CD4-positive, alpha-beta memory T cell (primary cell): ENCODE results near the gene ZP1. TPM values are rescaled to one million over a fixed set of nuclear protein-coding genes. Genes with fewer than 3 reads are reported as not detected.
A peak's percentile ranks its signal among the peaks of the same experiment; 100 is the strongest.
"Not testable (repeated sequence)": the region's sequence is repeated elsewhere in the genome, so short reads cannot be mapped to it uniquely, and the experiment has no call there.

Source experiments
- CTCF ChIA-PET: fragments of 350-600 bp; sonication (Branson Sonifier 250); formaldehyde crosslinking; loops from one replicate; lab custom pipeline; 2021; ENCODE audit warnings: inconsistent platforms; ENCODE audit not compliant: partially characterized antibody; lab: Charles Lee
- POLR2A ChIA-PET: fragments of 350-600 bp; sonication (Branson Sonifier 250); formaldehyde crosslinking; loops from one replicate; lab custom pipeline; 2021; ENCODE audit not compliant: partially characterized antibody; lab: Charles Lee
- DNase-seq, 5 donors: peaks; one replicate each; pipeline versions ENCODE4 v3.0.0 to v3.0.0-alpha.2; 2020 to 2022; ENCODE audit warnings: mixed read lengths in 1 of 5
- H3K27ac ChIP-seq: one replicate; pipeline ENCODE4 v1.7.0; 2013; ENCODE audit warnings: low read depth, low read length
- H3K27me3 ChIP-seq: 2 replicates; pipeline ENCODE4 v1.7.0; 2013; ENCODE audit warnings: mild to moderate bottlenecking, low read length, moderate library complexity; ENCODE audit not compliant: insufficient read depth
- H3K36me3 ChIP-seq: 2 replicates; pipeline ENCODE4 v1.7.0; 2013; ENCODE audit warnings: mild to moderate bottlenecking, low read length, moderate library complexity; ENCODE audit not compliant: insufficient read depth
- H3K4me1 ChIP-seq: 2 replicates; pipeline ENCODE4 v1.7.0; 2013; ENCODE audit warnings: mild to moderate bottlenecking, low read length, moderate library complexity; ENCODE audit not compliant: insufficient read depth
- H3K4me3 ChIP-seq, 2 donors: one replicate each; pipeline ENCODE4 v1.7.0; 2013; ENCODE audit warnings: low read length in 2 of 2, mild to moderate bottlenecking in 1 of 2
- H3K9me3 ChIP-seq, 2 donors: one replicate each; pipeline ENCODE4 v1.7.0; 2013; ENCODE audit warnings: low read length in 2 of 2, control low read depth in 1 of 2; ENCODE audit not compliant: control insufficient read depth in 1 of 2
- H3K27ac Mint-ChIP-seq, 7 donors: one replicate each; pipeline ENCODE4 v1.8.0; 2020 to 2021; ENCODE audit warnings: mixed read lengths in 7 of 7, mild to moderate bottlenecking in 6 of 7, inconsistent platforms in 3 of 7, moderate library complexity in 3 of 7
- H3K27me3 Mint-ChIP-seq, 2 donors: one replicate each; pipeline ENCODE4 v1.8.0; 2020 to 2021; ENCODE audit warnings: mixed read lengths in 2 of 2
- H3K36me3 Mint-ChIP-seq, 2 donors: one replicate each; pipeline ENCODE4 v1.8.0; 2020 to 2021; ENCODE audit warnings: mixed read lengths in 2 of 2, inconsistent platforms in 1 of 2, mild to moderate bottlenecking in 1 of 2
- H3K4me1 Mint-ChIP-seq, 4 donors: one replicate each; pipeline ENCODE4 v1.8.0; 2020 to 2021; ENCODE audit warnings: mixed read lengths in 4 of 4, mild to moderate bottlenecking in 1 of 4
- H3K4me3 Mint-ChIP-seq, 8 donors: one replicate each; pipeline ENCODE4 v1.8.0; 2020 to 2021; ENCODE audit warnings: mixed read lengths in 8 of 8, mild to moderate bottlenecking in 7 of 8, moderate library complexity in 6 of 8, inconsistent platforms in 3 of 8
- H3K9me3 Mint-ChIP-seq, 8 donors: one replicate each; pipeline ENCODE4 v1.8.0; 2020 to 2021; ENCODE audit warnings: mixed read lengths in 8 of 8, mild to moderate bottlenecking in 5 of 8, inconsistent platforms in 3 of 8, moderate library complexity in 1 of 8
- intact Hi-C: fragments of 100-400 bp; cut with micrococcal nuclease; formaldehyde crosslinking; loops from one replicate; pipeline ENCODE4 v1.15.1; 2023
- polyA plus RNA-seq, 2 donors: library from polyadenylated mRNA; unstranded; fragments of 300-500 nt; fragmentation: Illumina TruSeq; gene quantifications; one replicate each; pipeline ENCODE4 v1.2.3, GENCODE V29; 2021
- total RNA-seq, 2 experiments: library from RNA; stranded (reverse); gene quantifications; one replicate each; pipeline ENCODE4 v1.2.3, GENCODE V29; 2021

ZP1 gene
- total RNA-seq (under 1 TPM; 0.33 to 0.41 TPM), polyA plus RNA-seq (under 1 TPM in 1 of 2 donors, not detected in 1; 0.50 TPM)

- no peaks in the 10 kb centered on the region for H3K36me3 Mint-ChIP-seq
- intact Hi-C loops = no loop called here
- DNase-seq = no peak
- Histone ChIP-seq H3K9me3 (no peaks in the 10 kb centered on the region), H3K4me1 (peaks cover 7% of the 10 kb centered on the region), H3K4me3 (no peak within 1 kb of the TSS), H3K27ac (no peak within 1 kb of the TSS), H3K27me3 (no peaks in the 10 kb centered on the region), H3K36me3 (no peaks in the 10 kb centered on the region)
- H3K4me3 Mint-ChIP-seq = no peak within 1 kb of the TSS
- H3K9me3 Mint-ChIP-seq = peaks cover 0 to 2% (median 0%) of the 10 kb centered on the region in 8 donors
- peak within 1 kb of the TSS in 1 of 7 donors; percentile 64 for H3K27ac Mint-ChIP-seq
- peaks cover 3% of the 10 kb centered on the region in 2 donors for H3K27me3 Mint-ChIP-seq
- H3K4me1 Mint-ChIP-seq = peaks cover 0 to 12% (median under 1%) of the 10 kb centered on the region in 4 donors
- CTCF ChIA-PET = interaction anchor here (1.4 kb wide), 1 partner anchor 16 kb away, joined by 4 read pairs; no protein-coding TSS in a partner anchor
- POLR2A ChIA-PET = interaction anchor here (0.6 kb wide), 1 partner anchor 892 kb away, joined by 3 read pairs; no protein-coding TSS in a partner anchor
Observed at GRCh38 chr11:60866911-60867870, at the start of gene ZP1. Gene ZP1, plus strand, starts transcription at chr11:60867542. Its CDS starts 20 bp downstream, at chr11:60867562.

GRCh38 chr11:60818057-60818456 is 49.3 kb upstream of the ZP1 start:
- peaks cover 0 to 20% (median 16%) of the 10 kb centered on the region in 8 donors for H3K9me3 Mint-ChIP-seq
- POLR2A ChIA-PET = no interaction called here
- H3K4me1 Mint-ChIP-seq = no peaks in the 10 kb centered on the region
- H3K36me3 Mint-ChIP-seq = no peaks in the 10 kb centered on the region
- intact Hi-C loops = no loop called here
- no peak overlapping the region for H3K27ac ChIP-seq
- H3K4me3 Mint-ChIP-seq = no peak overlapping the region
- H3K4me3 ChIP-seq = no peak overlapping the region
- H3K4me1 ChIP-seq = no peaks in the 10 kb centered on the region
- H3K9me3 ChIP-seq = peaks cover 0 to 3% of the 10 kb centered on the region in 2 donors
- no peak for DNase-seq
- H3K27me3 ChIP-seq = no peaks in the 10 kb centered on the region
- CTCF ChIA-PET = no interaction called here
- H3K36me3 ChIP-seq = no peaks in the 10 kb centered on the region
- peaks cover 1 to 2% of the 10 kb centered on the region in 2 donors for H3K27me3 Mint-ChIP-seq
- no peak overlapping the region for H3K27ac Mint-ChIP-seq

- peaks cover 2% of the 10 kb centered on the region in 2 donors for H3K27me3 Mint-ChIP-seq
- no peaks in the 10 kb centered on the region for H3K9me3 ChIP-seq
- no peaks in the 10 kb centered on the region for H3K36me3 Mint-ChIP-seq
- no peak overlapping the region for H3K4me3 Mint-ChIP-seq
- no peak for DNase-seq
- H3K4me3 ChIP-seq = no peak overlapping the region
- H3K4me1 ChIP-seq = no peaks in the 10 kb centered on the region
- intact Hi-C loops = no loop called here
- ChIA-PET CTCF (interaction anchor here (3.1 kb wide), 1 partner anchor 10 kb away, joined by 12 read pairs; no protein-coding TSS in a partner anchor), POLR2A (interaction anchor here (0.6 kb wide), 1 partner anchor 47 kb away, joined by 3 read pairs; no protein-coding TSS in a partner anchor)
- H3K27ac ChIP-seq = no peak overlapping the region
- H3K27ac Mint-ChIP-seq = no peak overlapping the region
- H3K36me3 ChIP-seq = no peaks in the 10 kb centered on the region
- H3K4me1 Mint-ChIP-seq = no peaks in the 10 kb centered on the region
- H3K9me3 Mint-ChIP-seq = peaks cover 0 to 7% (median 5%) of the 10 kb centered on the region in 8 donors
- no peaks in the 10 kb centered on the region for H3K27me3 ChIP-seq
Observed at GRCh38 chr11:60821827-60822599, 45.3 kb upstream of the ZP1 start.

- POLR2A ChIA-PET, DNase-seq: not testable (repeated sequence)
Observed at GRCh38 chr11:60823745-60824306, 43.5 kb upstream of the ZP1 start.

GRCh38 chr11:60825118-60825517 is 42.2 kb upstream of the ZP1 start:
- no peaks in the 10 kb centered on the region for H3K36me3 Mint-ChIP-seq
- peaks cover 0 to 3% of the 10 kb centered on the region in 2 donors for H3K27me3 Mint-ChIP-seq
- H3K4me1 ChIP-seq = no peaks in the 10 kb centered on the region
- no peak overlapping the region for H3K27ac Mint-ChIP-seq
- no peaks in the 10 kb centered on the region for H3K9me3 ChIP-seq
- H3K27me3 ChIP-seq = no peaks in the 10 kb centered on the region
- no peaks in the 10 kb centered on the region for H3K4me1 Mint-ChIP-seq
- POLR2A ChIA-PET = no interaction called here
- intact Hi-C loops = no loop called here
- CTCF ChIA-PET = interaction anchor here (1.3 to 12.7 kb wide), 3 partner anchors 10 to 361 kb away, joined by 3 to 173 read pairs (median 4); no protein-coding TSS in a partner anchor
- no peaks in the 10 kb centered on the region for H3K9me3 Mint-ChIP-seq
- no peak overlapping the region for H3K4me3 Mint-ChIP-seq
- H3K4me3 ChIP-seq = no peak overlapping the region
- no peak for DNase-seq
- H3K36me3 ChIP-seq = no peaks in the 10 kb centered on the region
- H3K27ac ChIP-seq = no peak overlapping the region

More at GRCh38 chr11:60823745-60824306, 43.5 kb upstream of the ZP1 start:
- H3K27ac ChIP-seq, H3K9me3 ChIP-seq, H3K4me3 Mint-ChIP-seq, H3K4me1 Mint-ChIP-seq, H3K27me3 ChIP-seq, H3K36me3 ChIP-seq, intact Hi-C loops, H3K4me3 ChIP-seq, H3K4me1 ChIP-seq, H3K27ac Mint-ChIP-seq, H3K27me3 Mint-ChIP-seq, H3K36me3 Mint-ChIP-seq, H3K9me3 Mint-ChIP-seq: not testable (repeated sequence)
- CTCF ChIA-PET = interaction anchor here (1.4 to 12.7 kb wide), 2 partner anchors 64 to 362 kb away, joined by 3 to 173 read pairs; no protein-coding TSS in a partner anchor

- Mint-ChIP-seq H3K36me3 (no peaks in the 10 kb centered on the region), H3K27ac (no peak overlapping the region), H3K4me1 (peaks cover 0 to 1% (median 0%) of the 10 kb centered on the region in 4 donors), H3K9me3 (no peaks in the 10 kb centered on the region), H3K27me3 (peaks cover 1 to 5% of the 10 kb centered on the region in 2 donors), H3K4me3 (no peak overlapping the region)
- no peak for DNase-seq
- no peaks in the 10 kb centered on the region for H3K9me3 ChIP-seq
- no peaks in the 10 kb centered on the region for H3K4me1 ChIP-seq
- H3K27ac ChIP-seq = no peak overlapping the region
- H3K4me3 ChIP-seq = no peak overlapping the region
- no peaks in the 10 kb centered on the region for H3K27me3 ChIP-seq
- intact Hi-C loops = no loop called here
- H3K36me3 ChIP-seq = no peaks in the 10 kb centered on the region
- CTCF ChIA-PET = interaction anchor here (1.3 to 12.7 kb wide), 3 partner anchors 9 to 360 kb away, joined by 4 to 173 read pairs (median 4); no protein-coding TSS in a partner anchor
- POLR2A ChIA-PET = no interaction called here
Observed at GRCh38 chr11:60825790-60826189, 41.6 kb upstream of the ZP1 start.
